Raji (cell line): ENCODE measurements around the gene ROPN1L.

Source experiments
- POLR2A ChIP-seq: IDR thresholded peaks from 2 replicates; pipeline ENCODE4 v1.6.1; 2011; ENCODE audit warnings: low read depth, low read length, control low read depth; ENCODE audit not compliant: insufficient read depth

The ROPN1L gene

DNA sequence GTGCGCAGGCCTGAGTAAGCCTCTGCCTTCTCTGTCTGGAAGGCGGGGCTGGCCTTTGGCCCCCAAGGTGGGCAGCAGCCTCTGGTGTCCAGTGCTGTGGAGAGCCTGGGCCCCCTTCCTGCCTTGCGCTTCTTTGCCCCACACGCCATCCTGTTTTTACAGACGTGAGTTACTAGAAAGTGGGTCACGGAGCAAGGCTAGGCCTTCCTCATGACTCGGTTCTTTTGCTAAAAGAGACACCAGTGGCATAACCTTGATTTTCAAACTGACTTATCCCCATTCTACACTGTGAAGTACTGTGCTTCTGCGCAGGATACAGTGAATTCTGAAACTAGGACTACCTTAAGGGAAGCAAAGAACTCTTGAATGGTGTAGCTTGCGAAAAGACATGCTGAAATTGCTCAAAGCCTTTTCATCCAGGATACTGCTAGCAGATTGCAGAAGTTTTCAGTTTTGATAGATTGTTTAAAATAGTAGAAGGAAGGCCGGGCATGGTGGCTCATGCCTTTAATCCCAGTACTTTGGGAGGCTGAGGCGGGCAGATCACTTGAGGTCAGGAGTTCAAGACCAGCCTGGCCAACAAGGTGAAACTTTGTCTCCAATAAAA, 7.2 kb downstream of the ROPN1L start:
- TF ChIP-seq POLR2A, result no peak

DNA sequence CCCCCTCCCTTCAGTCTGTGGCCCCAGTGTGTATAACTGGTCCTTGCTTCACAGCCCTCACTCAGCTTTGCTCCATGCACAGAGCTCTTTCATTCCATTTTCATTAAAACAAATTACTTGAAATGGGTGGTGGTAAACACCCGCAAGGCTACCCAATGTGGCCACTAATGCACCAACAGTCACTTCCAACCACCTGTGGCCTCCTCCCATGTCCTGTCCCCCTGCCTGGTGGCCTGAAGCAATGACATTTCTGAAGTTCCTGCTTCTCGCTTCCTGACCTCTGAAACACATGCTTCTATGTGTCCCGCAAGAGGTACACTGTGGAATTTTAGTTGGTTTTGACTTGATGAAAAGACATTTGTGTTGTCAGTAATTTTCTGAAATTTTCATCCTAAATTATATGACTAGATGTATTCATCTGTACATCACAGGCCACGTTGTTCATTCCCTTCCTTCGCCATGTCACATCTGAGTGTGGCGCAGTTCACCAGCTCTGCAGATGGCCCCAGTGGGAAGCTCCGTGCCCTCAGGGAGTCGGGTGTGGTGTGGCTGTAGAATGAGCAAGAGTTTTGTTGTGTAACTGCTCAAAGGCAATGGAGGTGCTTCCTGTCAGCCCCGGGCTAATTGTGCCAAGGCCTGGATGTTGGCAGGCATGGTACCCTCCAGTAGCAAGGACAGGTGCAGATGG, 9.6 kb downstream of the ROPN1L start:
- TF ChIP-seq POLR2A, result no peak

DNA sequence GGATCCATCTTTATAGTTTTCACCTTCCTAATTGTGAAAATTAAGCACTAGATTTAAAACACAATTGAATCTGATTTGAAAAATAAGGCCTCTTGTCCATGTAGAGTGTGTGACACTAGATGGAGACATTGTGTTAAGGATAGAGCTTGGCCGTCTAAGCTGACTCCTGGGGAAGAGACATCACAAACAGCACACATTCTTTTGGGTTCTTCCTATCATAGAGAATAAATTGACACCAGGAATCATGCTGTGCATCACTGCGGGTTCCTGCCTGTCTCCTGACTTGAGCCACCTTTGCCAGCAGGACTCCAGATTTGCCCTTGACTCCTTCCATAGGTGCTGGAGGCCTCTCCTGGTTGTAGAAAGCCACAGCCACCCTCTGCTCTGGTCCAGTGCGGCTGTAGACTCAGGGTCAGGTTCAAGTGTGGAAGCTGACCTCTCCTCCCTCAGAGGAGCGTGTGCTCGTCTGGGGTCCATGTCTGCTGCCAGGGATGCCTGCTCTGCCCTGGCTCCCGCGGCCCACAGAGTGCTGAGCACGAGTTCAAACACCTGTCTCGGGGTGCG, 11.2 kb downstream of the ROPN1L start:
- TF ChIP-seq POLR2A, result no peak

DNA sequence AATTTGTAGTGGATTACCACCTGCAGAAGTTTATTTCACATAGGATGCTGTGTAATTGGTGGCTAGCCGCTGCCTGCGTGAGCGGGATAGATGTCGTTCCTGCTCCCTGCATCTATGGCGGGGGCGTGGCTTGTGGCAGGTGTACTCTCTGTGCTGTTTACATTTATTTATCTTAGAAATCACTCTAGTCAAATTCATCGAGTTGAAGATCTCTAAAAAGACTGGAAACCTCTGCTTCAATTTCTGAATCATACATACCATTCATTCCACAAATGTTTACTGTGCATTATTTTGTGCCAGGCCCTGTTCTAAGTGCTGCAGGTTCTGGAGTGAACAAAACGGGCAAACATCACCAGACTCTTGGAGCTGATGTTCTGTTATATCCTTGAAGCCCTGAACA, 11.9 kb downstream of the ROPN1L start:
- no peak for TF ChIP-seq POLR2A

DNA sequence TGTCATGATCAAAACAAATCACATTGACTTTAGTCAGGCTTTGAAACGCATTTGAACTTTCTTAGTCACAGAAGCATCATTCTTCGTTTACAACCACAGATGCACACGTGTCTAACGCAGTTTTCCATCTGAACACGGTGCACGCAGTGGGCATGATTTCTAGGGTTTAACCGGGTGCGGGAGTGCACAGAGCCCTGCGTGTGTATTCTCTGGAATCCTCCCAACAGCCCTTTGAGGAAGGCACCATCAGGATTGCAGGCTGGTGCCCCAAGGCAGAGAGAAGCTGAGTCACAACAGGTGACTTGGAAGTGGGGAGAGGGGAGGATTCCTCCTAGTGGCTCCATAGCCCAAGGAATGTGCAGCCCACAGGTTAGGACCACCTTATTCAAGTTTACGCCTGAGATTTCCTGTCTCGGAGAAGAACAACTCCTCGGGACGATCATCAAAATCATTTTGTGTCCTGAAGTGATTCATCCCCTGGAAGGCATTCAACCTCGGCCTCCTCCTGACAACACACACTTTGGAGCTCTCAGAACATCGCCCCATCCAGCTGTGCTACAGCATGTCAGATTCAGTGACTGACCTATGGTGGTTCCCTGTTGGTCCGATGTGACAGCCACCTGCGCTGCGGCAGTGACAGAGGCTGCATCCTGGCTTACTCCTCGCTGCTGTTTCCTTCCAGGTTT, 13.1 kb downstream of the ROPN1L start:
- TF ChIP-seq POLR2A, result no peak

DNA sequence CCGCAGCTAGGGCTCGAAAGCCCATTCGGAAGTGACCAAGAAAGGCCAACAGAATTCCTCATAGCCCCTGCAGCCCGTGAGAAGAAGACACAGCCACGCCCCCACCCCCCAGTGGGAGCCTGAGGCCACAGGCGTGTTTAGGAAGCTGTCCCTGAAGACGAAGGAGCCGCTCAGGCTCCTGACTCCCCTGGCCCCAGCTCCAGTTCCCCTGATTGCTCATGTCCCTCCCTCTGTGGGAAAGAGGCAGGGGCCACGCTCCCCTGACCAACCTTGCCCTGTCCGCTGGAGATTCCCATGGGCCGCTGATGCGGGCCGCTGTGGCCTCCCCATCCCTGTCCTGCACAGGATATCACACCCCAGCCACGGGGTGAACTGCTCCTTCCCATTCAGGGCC, 13.6 kb downstream of the ROPN1L start:
- TF ChIP-seq POLR2A, result no peak

DNA sequence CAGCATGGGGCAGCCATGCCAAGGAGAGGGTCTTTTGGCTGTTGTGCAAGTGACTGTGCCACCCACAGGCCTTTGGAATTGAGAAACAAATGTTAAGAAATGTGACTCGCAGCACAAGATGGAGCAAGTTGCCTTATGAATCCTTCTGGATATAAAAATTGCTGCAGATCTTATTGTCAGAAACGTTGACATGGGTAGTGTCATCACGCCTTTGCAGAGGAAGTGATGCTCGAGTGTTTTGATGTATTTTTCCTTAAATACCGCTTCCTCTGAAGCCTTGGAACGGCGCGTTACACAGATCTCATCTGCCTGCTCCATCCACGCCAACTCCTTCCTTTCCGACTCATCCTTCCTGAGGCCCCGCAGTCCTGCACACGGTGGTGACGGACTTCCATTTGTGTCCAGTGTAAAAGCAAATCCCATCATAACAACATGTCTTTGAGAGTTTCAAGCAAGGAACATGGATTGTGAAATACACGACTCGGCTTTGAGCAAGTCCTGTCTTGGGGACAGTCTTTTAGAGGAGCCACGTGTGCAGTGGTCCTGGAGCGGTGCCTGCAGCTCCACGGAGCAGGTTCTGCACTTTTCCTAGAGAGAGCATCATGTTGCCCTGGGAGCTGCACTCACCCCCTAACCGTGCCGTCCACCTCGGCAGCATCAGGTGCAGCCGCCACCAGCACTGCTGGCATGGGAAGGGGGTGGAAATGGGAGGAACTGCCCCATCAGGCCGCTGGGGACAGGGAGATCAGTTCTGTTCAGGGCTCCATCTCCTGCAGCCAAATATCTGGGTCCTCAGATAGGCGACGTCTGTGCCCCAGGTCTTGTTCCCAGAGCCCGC, 15.1 kb downstream of the ROPN1L start:
- no peak for TF ChIP-seq POLR2A

DNA sequence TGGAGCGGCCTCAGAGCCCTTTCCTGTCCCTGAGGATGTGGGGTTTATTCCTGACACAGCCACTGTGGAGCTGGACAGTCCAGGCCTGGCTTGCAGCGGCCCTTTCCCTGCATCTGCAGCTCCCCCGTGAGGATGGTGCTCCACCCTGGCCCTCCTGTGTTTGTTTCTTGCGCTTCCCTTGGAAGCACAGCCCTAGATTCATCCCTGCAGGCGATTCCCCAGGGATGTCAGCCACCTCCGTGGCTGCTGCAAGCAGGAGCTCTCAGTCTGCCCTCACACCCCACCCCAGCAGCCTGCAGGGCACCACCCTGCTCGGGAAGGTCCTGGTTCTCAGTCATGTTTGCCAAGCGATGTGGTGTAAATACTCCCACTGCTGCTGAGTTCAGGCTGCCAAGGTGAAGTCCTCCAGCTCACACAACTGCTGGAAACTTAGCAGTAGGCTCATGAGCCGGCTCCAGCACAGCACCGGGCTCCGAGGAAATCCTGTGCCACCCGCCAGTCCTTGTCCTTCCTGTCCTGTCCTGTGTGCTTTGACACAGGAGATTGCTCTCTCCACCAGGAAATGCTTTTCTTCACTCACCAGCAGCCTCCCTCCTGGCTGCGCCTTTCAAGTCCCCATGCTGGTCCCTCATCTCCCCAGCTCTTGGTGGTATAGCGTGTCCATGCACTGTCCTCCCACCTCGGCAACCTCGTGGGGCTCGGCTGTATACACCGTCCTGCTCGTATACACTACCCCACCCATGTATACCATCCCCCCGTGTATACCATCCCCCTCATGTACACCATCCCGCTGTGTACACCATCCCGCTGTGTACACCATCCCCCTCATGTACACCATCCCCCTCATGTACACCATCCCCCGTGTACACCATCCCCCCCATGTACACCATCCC, 16.2 kb downstream of the ROPN1L start:
- no peak for TF ChIP-seq POLR2A

DNA sequence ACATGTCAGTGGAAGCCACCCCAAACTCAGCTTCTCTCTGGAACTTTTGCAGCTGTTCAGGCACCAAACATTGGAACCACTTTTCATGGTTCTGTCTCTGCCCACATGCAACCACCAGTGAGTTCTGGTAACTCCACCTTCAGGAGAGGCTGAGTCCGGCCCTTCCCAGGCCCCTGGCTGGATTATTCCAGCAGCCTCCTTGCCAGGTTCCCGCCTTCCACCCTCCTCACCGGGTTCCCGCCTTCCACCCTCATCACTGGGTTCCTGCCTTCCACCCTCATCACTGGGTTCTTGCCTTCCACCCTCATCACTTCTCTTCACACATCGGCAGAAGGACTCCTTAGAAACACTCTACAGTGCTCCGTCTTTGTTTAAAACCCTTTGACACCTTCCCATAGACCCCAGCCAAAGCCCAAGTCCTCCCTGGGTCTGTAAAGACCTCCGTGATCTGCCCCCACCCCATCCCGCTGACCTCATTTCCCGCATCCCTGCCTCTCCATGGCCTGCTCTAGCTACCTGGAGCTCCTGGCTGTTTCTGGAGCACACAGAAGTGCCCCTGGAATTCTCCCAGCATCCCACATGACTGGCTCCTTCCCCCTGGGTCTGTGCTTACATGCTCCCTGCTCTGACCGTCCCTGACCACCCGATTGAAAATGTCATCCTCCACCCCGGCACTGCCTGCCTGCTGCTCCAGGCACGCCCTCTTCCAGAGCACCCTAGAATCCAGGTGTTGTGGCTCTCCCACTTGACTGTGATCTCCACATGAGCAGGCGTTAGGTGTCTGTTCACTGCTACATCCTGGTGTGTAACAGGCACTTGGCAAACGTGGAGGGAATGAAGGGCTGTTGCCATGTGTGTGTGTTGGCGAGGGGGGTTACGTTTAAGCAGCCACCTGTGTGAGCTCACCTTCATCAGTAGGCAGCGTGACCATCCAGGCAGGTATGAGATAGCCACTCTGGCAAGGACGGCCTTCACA, 17.7 kb downstream of the ROPN1L start:
- TF ChIP-seq POLR2A, result no peak

DNA sequence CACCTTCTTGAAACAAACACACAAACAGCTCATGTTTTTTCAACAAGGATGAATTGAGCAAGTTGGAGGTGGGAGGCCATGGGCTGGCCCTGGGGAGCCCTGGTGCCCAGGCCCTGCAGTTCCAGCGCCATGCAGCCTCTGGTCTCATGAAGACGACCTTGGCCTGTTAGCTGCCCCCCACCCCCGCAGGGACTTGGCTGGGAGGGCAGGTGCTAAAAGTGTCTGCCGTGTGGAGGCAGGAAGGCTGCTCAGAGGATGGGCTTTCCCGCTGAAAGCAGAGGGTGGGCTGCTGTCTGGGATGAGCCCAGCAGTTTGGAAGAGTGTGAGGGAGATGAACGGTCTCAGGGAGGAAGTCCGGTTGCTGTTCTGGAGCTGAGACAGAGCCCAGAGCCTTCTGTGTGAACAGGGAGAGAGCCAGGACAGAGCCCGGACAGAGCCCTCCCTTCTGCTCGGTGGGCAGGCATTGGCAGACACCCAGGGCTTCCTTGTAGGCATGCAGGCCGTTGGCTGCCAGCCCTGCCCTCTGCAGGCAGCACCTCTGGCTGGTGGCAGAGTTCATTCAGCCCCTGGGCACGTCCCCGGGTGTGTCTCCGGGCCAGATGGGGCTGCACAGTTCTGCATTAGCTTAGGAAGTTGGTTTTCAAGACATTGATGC, 18.7 kb downstream of the ROPN1L start:
- TF ChIP-seq POLR2A, result no peak

DNA sequence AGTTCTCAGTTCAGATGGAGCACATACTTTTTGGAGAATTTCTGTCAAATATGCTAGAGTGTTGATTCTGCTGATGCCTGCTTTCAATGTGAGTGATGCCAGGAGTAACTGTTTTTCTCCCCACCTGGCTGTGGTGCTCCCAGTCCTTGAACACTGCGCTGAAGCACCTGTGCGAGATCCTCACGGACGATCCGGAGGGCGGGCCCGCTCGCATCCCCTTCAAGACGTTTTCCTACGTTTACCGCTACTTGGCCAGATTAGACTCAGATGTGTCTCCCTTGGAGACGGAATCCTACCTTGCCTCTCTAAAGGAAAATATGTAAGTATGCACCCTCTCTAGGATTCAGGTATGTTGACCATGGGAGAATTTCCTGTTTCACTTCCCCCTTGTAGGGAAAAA, 19.4 kb downstream of the ROPN1L start:
- TF ChIP-seq POLR2A, result no peak

DNA sequence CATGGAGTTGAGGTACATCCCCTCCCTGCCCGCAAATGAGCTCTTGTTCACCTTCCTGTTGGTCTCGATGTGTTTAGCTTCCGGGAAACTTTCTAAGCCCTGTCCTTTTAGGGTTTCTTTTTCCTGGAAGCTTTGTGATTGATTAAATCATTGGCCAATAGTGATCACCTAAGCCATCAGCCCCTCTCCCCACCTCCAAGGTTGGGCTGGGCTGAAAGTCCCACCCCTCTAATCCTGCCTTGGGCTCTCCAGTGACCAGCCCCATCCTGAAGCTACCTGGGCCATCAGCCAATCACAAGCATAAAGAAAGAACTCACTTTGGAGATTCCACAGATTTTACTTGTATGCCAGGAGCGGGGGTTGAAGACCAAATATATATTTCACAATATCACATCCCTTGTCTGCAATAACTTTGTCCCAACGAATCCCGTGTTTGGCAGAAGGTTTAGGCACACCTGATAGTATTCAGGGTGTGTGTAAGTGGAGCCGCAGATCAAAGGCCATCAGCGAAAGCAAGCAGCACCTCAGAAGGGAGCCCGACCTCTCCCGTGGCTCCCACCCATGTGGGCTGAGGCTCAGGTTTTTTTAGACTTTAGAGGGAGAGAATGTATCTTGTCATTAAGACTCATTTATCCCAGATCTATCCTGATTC, 20.4 kb downstream of the ROPN1L start:
- no peak for TF ChIP-seq POLR2A
